HG03342 (cell line): ENCODE data around the gene AIF1.
"Not testable (repeated sequence)": the region's sequence is repeated elsewhere in the genome, so short reads cannot be mapped to it uniquely, and the experiment has no call there.

ENCODE experiments used
- ATAC-seq: cut with Tn5 transposase; IDR thresholded peaks from one replicate; pipeline ENCODE4 v1.9.1; 2021; ENCODE audit warnings: mild to moderate bottlenecking, moderate library complexity; ENCODE audit not compliant: unreplicated experiment

AIF1 gene

DNA sequence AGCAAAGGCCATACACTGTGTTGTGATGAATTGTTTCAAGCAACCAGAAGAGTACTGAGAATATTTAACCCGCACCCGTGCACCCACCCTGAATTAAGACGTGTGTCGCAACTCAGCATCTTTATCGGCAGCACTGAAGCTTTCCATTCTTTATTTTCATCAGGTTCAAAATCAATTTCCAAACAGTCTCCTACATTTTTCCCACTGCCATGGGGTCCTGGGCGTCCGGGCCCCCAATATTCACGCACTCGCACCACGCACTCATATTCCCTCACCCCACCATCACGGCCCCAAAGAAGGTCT, 34.6 kb upstream of the AIF1 start:
- no peak for ATAC-seq

DNA sequence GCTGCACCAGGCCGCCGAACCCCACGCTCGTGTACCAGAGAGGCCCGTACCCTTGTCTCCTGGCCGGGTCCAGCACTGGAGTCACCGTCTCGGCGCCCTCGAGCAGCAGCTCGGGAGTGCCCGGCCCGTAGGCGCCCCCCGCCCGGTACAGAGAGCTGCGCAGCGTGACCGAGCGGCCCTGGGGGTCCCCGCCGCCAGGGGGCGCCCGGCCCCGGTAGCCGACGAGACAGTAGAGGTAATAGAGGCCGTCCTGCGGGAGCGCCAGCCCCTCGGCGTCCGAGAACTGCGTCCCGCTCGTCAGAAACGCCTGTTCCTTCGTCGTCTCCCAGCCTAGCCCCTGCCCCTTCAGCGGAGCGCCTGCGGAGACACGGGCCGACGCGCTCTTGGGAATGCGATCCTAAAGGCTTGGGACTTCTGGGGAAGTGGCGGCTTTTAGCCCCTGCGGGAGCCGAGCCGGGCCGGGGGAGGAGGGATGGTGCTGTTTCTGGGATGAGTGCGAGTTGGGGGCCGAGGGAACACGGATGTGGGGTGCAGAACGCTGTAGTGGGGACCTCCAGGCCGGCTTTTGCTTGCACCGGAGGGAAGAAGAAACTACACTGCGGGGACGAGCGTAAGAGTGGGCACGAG, 34.1 kb upstream of the AIF1 start:
- peak; percentile 56 for ATAC-seq

DNA sequence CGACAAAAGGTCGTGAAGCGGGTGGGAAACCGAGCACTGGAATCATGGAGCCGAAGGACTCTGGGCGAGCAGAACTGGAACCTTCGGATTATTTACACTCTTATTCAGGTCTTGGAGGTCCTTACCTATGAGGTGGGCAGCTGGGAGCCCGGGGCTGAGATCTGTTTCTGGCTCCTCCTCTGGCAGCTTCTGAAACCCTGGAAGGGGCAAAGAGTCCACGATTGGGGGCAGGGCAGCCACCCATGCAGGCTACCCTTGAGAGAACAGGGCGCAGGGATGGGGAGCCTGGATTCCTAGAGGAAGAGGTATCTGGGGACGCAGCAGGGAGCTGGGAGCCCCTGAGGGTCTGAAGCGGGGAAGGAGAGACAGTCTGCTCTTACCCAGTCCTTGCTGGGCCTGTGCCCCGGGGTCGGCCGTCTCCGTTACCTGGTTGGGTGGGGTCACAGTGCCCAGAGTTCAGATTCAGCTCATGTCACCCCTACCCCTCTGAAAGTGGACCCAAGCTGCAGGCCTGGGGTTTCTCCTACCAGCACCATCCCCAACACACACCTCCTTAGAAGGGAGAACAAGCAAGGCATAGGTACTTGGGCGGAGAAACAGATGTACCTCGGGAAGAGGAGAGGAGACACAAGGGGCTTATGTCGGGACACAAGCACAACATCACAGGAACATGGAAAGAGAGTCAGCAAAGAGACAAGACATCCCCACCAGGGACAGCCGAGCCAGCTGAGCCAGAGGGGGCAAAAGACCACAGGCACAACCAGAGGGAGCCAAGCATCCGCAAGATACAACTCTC, 33.4 kb upstream of the AIF1 start:
- ATAC-seq = no peak

DNA sequence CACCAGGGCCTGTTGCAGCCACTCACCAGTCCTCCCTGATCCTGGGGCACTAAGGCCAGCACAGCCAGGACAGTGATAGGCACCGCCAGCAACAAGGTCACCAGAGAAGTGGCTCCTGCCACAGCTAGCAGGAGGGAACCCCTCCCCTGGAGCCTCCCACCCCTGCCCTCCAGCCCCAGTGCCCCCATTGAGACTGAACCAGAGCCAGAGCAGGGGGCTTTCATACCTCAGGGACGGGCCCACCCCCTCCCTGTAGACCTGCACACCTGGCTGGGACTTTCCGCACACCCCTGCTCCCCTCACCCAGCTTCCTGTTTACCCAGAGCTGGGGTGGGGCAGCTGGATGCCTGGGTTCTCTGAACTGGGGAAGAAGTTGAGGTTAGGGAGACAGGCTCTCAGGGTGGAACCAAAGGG, 32.8 kb upstream of the AIF1 start, which contains the start of gene LTB:
Gene LTB (minus strand): TSS at position 195 of the 414 bp plus-strand sequence. CDS start 7 bp downstream, at position 188.
- no peak for ATAC-seq

DNA sequence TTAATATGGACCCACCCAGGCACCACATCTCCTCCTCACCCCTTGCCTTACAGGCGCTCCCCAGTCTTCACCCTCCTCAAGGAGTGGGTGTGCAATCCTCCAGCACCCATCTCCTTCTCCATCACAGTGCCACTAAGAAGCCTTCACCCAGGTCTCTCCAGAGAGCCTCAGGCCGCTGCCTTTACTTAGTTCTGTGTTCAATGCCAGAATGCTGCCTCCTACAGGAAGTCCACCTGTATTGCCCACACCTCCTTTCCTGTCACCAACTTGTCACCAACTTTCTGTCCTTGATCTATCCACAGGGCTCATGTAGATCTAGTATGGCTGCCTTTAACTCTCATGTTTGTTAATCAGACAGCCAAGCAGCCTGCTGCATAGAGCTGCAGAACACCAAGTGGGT, 29.5 kb upstream of the AIF1 start:
- no peak for ATAC-seq

DNA sequence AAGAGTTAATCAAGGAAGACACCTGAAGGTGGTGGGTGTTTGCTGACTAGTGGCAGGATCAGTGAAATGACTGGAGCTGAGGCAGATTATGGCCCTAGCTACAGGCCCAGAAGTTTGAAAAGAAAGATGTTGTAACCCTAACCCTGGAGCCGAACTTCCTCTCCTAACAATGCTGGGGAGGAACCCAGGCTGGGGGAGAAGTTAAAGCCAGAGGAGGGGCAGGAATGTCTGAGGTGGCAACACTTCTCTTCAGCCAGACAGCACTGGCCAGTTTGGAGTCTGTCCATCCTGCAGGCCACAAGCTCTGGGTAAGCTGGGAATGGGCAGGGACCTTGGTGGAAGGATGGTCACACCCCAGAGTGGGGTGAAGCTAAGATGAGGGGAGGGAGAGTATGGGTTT, 29.0 kb upstream of the AIF1 start, which contains the start of gene LST1:
Gene LST1 (plus strand): TSS at position 270 of the 400 bp plus-strand sequence. CDS start 1,023 bp downstream, outside the sequence.
- no peak for ATAC-seq

DNA sequence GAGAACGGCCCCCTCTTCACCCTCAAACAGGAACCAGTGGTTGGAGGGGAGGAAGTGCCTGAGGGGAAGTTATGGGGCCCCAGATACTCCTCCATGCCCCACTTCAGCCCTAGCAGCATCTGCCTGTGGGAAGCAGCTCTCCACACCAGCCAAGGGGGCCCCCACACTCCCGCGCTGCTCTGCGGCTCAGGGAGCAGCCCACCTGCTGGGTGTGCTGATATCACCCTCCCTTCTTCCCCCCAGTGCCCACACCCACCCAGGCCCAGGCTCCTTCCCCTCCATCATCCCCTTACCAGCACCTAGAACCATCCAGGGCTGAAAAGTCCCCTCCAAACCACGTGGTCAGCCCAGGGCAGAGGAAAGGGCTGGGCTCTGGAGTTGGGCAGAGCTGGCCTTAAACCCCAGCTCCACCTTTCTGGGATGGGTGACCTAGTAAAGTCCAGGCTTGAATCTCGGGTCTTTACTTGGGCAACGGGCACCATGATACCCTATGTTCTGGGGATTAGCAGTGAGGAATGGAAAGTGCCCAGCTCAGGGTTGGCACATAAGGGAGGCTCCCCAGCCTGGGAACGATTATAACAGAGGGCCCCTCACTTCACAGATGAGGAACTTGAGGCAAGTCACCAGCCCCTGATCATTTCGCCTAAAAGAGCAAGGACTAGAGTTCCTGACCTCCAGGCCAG, 28.3 kb upstream of the AIF1 start:
- no peak for ATAC-seq

DNA sequence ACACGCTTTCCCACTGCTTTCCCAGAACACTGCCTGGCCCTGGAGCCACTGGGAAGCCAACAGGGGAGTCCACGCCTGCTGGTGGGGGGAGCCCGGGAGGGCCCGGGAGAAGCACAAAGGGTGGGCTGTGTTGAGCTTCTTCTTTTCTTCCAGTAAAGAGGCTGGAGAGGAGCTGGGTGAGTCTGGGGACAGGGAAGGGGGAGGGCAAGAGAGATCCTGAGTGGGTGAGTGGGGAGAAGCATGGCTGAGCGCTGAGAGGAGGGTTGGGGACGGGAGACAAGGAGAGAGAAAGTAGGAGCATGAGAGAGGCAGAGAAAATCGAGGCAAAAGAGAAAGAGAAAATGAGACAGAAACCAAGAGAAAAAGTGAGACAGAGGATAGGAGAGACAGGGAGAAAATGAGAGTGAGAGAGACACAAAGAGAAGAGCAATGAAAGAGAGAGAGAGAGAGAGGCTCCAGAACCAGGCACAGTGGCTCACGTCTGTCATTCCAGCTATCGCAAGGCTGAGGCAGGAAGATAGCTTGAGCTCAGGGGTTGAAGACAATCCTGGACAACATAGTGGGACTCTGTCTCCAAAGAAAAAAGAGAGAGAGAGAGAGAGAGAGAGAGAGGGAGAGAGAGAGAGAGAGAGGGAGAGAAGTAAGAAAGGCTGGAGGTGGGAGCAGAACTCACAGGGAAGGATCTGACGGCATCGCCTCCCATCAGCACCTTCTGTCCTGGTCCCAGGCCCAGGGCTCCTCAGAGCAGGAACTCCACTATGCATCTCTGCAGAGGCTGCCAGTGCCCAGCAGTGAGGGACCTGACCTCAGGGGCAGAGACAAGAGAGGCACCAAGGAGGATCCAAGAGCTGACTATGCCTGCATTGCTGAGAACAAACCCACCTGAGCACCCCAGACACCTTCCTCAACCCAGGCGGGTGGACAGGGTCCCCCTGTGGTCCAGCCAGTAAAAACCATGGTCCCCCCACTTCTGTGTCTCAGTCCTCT, 26.9 kb upstream of the AIF1 start:
- no peak for ATAC-seq

DNA sequence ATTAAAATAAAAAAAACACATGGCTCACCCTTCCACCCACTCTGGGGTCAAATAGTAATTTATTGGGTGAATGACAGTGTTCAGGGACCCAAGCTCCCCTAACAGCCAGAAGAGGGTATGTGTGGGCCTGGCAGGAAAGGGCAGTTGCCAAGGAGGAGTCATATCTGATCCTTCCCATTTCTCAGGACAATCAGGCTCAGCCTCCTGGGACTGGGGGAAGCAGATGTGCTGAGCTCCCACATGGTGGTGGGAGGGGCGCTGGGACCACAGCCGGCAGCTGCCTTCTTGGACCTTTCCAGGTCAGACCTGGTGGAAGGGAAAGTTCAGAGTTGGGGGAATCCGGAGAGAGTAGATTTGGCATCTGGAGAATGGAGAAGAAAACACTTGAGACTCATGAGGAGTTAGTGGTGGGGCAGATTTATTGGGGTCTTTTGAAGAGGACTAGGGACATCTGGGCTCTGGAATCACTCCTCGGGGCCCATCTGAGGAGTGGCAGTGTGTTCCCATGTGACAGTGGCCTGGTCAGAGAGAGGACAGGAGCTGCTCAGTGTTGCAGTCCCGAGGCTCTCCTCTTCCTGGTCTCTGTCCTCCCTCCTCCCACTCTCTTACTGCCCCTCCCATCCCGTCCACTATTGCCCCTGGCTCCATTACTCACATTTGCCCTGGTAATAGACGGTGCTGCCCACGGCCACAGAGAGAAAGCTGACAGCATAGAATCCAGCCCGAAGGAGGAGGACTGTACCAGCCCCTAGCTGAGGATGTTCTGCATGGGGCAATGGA, 26.0 kb upstream of the AIF1 start:
- no peak for ATAC-seq

DNA sequence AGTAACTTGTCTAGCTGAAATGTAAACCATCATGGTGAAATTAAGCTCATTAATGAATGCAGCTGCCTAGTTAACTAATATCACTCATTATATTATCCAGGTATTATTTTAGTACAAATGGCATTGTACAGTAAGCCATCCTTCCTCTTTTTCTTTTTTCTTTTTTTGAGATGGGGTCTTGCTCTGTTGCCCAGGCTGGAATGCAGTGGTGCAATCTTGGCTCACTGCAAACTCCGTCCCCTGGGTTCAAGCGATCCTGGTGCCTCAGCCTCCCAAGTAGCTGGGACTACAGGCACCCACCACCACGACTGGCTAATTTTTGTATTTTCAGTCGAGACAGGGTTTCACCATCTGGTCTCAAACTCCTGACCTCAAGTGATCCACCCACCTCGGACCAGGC, 24.3 kb upstream of the AIF1 start:
- not testable (repeated sequence) for ATAC-seq

DNA sequence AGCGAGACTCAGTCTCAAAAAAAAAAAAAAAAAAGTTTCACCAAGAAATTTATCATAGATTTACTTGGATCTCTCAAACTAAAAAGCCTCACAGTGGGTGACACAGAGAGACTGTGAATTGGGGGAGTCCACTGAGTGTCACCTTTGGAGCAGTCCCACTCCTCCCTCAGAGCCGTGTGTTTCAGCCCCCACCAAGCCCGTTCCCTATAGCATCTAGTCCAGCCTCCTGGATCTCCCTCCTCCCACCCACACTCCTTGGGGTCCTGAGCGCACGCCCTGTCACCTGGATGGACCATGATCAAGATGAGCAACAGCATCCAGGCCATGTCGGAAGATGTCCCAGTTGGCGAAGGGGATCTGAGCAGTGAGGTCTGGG, 22.6 kb upstream of the AIF1 start:
- no peak for ATAC-seq

DNA sequence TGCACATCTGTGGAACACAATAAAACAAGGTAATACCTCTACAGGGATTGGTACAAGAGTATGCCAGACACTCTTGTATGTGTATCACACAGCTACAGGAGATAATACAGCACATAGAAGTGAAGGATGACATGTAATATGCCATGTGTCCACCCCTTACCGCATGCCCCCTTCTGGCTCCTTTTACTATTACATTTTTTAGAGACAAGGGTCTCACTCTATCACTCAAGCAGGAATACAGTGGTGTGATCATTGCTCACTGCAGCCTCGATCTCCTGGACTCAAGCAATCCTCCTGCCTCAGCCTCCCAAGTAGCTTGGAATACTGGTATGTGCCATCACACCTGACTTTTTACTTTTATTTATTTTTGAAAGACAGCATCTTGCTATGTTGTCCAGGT, 18.0 kb upstream of the AIF1 start:
- ATAC-seq = no peak

DNA sequence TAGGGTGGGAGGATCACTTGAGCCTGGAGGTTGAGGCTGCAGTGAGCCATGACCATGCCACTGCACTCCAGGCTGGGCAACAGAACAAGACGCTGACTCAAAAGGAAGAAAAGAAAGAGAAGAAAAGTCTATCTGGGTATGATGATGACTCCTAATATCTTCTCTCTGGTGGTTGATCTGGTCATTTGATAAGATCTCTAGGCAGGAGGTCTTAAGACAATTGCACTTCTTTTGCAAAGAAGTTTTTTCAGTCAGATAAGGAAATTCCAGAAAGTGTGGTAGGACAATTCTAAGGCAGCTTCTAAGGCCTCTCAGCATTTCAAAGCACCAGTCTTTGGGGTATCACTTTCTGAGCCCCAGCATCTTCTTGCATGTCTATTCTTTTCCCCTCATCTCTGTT, 7.7 kb upstream of the AIF1 start:
- ATAC-seq = no peak

DNA sequence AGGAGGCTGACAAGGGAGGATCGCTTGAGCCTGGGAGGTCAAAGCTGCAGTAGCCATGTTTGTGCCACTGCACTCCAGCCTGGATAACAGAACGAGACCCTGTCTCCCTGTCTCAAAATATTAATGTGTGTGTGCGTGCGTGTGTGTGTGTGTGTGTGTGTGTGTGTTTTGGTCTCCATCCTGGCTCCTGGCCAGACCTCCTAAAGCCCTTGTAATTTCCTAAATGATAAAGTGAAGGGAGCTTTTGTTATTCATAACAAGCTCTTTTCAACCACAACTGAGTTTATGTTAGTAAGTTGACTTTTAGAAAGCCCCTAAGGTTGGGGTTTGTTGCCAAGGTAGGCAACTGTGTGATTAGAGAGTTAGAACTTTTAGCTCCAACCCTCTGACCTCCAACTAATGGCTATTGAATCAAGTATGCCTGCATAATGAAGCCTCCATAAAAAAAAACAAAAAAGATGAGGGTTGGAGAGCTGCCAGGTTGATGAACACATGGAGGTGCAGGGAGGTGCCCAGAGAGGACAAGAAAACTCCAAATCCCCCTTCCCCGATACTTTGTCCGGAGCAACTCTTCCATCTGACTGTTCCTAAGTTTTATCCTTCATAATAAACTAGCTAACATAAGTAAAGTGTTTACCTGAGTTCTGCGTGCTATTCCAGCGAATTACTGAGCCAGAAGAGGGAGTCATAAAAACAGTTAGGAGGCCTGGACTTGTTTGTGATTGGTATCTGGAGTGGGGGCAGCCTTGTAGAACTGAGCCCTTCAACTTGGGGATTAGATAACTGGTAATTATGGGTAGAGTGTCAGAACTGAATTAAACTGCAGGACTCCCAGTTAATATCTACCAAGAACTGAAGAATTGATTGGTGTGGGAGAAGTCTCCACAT, 5.3 kb upstream of the AIF1 start:
- no peak for ATAC-seq

DNA sequence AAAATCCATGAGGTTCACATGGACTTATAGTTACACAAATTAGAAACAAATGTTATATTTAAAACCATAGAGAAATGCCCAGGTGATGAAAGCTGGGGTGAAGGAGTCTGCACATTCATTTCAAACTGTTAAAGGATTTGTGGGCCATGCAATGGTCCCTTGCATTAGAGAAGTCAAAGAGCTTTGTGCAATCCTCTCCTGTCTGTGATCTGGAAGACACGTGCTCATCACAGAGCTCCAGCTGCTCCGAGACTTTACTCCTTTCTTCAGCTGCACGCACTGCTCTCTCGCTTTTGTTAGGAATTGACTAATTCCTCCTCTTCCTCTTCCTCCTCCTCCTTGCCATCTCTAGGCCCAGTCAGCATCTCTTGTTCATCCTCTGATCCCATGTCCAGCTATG, 4.1 kb upstream of the AIF1 start:
- no peak for ATAC-seq

DNA sequence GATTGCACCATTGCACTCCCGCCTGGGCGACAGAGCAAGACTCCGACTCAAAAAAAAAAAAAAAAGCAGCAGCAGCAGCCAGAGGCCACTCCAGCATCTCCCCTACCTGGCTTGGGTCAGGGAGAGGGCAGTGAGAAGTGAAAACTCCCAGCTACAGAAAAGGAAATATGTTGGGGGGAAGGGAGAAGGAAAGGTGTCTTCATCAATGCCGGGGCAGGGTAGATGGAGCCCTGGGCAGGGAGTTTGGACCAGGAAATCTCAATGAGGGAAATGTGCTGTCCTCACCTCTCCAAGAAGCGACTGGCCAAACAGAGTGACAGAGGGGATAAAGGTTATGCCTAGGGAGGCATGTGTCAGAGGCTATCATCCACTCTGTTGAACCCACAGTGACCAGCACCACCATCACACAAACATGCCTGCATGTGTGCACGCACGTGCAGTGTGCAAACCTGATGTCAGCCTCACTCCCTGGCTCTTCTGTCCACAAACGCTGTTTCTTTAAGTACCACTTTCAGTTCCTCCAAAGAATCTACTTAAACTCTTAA, 887 bp upstream of the AIF1 start:
- ATAC-seq = no peak

DNA sequence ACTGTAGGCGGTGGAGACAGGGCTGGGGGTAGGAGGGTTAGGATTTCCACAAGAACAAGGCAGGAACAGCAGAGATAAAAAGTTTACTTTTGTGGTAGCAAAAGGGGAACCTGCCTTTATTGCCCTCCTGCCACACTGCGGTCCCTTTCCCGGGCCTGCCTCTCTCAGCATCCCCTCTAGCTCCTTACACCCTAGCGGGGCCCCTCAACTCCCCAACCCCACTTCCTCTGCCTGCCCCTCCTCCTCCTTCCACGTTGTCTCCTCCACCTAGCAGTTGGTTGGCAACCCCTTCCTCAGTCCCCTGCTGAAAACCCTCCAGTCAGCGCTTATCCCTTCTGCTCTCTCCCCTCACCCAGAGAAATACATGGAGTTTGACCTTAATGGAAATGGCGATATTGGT, 714 bp downstream of the AIF1 start:
- no peak for ATAC-seq

DNA sequence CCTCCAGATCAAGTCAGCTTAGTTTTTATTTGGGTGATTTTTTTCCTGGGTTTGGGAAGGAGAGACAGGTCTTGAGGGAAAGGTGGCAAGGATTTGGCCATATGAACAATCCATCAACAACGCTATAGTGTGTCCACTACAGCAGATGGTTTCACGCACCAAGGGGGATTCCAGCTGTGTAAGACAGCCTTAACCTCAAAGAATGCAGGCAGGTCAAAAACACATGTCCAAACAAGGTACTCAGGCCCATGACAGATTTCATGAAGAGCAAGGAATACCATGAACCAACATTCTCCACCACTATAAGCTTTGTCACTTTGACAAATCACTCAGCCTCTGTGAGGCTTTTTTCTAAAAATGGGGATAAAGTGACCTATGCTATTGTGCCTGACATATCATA, 2.0 kb downstream of the AIF1 start:
- ATAC-seq = no peak
